Measurements from ENCODE around the gene LSM4.

The LSM4 gene

GRCh38 chr19:18274219-18274780, 48.6 kb downstream of the LSM4 start, which contains the start of gene IQCN:
Gene IQCN, minus strand, starts transcription at chr19:18274452. Its CDS starts 4,974 bp downstream, at chr19:18269478.
- no peak for DNase-seq

GRCh38 chr19:18273561-18274218, 49.2 kb downstream of the LSM4 start:
- DNase-seq = no peak

- DNase-seq = no peak
These were observed 51.4 kb downstream of the LSM4 start for GRCh38 chr19:18271433-18271841.

GRCh38 chr19:18270326-18270725, 52.5 kb downstream of the LSM4 start:
- no peak for DNase-seq

- DNase-seq = no peak
These were observed 53.7 kb downstream of the LSM4 start for GRCh38 chr19:18269070-18269723.

- DNase-seq = no peak
These were observed 55.8 kb downstream of the LSM4 start for GRCh38 chr19:18266771-18267686.

GRCh38 chr19:18265582-18265981, 57.3 kb downstream of the LSM4 start:
- no peak for DNase-seq

- no peak for DNase-seq
These were observed 57.8 kb downstream of the LSM4 start for GRCh38 chr19:18264971-18265540.

- no peak for DNase-seq
These were observed 58.6 kb downstream of the LSM4 start for GRCh38 chr19:18264137-18264854.

- DNase-seq = no peak
These were observed 59.3 kb downstream of the LSM4 start for GRCh38 chr19:18263324-18264136.

GRCh38 chr19:18262917-18263316, 60.0 kb downstream of the LSM4 start:
- DNase-seq = no peak

GRCh38 chr19:18262144-18262543, 60.7 kb downstream of the LSM4 start:
- no peak for DNase-seq

- no peak for DNase-seq
These were observed 61.4 kb downstream of the LSM4 start for GRCh38 chr19:18261474-18261873.

- DNase-seq = no peak
These were observed 63.0 kb downstream of the LSM4 start for GRCh38 chr19:18259893-18260292.

GRCh38 chr19:18257503-18258470, 65.1 kb downstream of the LSM4 start:
- DNase-seq = no peak
